H1 (cell line): ENCODE data around the gene OTUD4. TPM values are rescaled to one million over a fixed set of nuclear protein-coding genes. Genes with fewer than 3 reads are reported as not detected.

Source experiments
- CTCF ChIA-PET: fragments of 300-600 bp; sonication (Branson Sonifier 250); formaldehyde crosslinking; loops from one replicate; lab custom pipeline; 2021; ENCODE audit not compliant: partially characterized antibody; lab: Charles Lee
- POLR2A ChIA-PET: fragments of 300-600 bp; sonication (Branson Sonifier 250); formaldehyde crosslinking; loops from one replicate; lab custom pipeline; 2021; ENCODE audit warnings: inconsistent platforms; ENCODE audit not compliant: partially characterized antibody; lab: Charles Lee
- DNase-seq, 2 experiments: peaks; one replicate each; pipeline versions ENCODE4 v3.0.0 to v3.0.0-alpha.2; 2010 to 2022; ENCODE audit warnings: low spot score in 2 of 2, low read depth in 1 of 2, mixed read lengths in 1 of 2
- FAIRE-seq: peaks from 2 replicates; lab custom pipeline; 2011; peaks lifted over from hg19 to GRCh38; lab: Jason Lieb, UNC
- H2AFZ ChIP-seq: 2 replicates; pipeline ENCODE4 v1.8.1; 2012; ENCODE audit warnings: low read length, inconsistent platforms
- H2AK5ac ChIP-seq: 2 replicates; pipeline ENCODE4 v1.6.1; 2013; ENCODE audit warnings: low read depth, low read length
- H2BK120ac ChIP-seq: replicated peaks from 2 replicates; pipeline ENCODE3; 2013; ENCODE audit warnings: low read depth, low read length, inconsistent platforms
- H2BK12ac ChIP-seq: 2 replicates; pipeline ENCODE4 v1.6.1; 2013; ENCODE audit warnings: low read depth, low read length
- H2BK15ac ChIP-seq: 2 replicates; pipeline ENCODE4 v1.6.1; 2013; ENCODE audit warnings: low read length
- H2BK20ac ChIP-seq: 2 replicates; pipeline ENCODE4 v1.6.1; 2013; ENCODE audit warnings: low read length
- H2BK5ac ChIP-seq: 2 replicates; pipeline ENCODE4 v1.6.1; 2013; ENCODE audit warnings: low read depth, low read length
- H3K14ac ChIP-seq: 2 replicates; pipeline ENCODE4 v1.6.1; 2013; ENCODE audit warnings: inconsistent platforms; ENCODE audit not compliant: insufficient read length
- H3K18ac ChIP-seq: 2 replicates; pipeline ENCODE4 v1.6.1; 2013; ENCODE audit warnings: low read length; ENCODE audit errors: extremely low read depth
- H3K23ac ChIP-seq: 2 replicates; pipeline ENCODE4 v1.6.1; 2013; ENCODE audit warnings: inconsistent platforms; ENCODE audit not compliant: insufficient read length
- H3K23me2 ChIP-seq: 2 replicates; pipeline ENCODE4 v1.6.1; 2013; ENCODE audit warnings: low read depth, low read length
- H3K27ac ChIP-seq: 2 replicates; pipeline ENCODE4 v1.6.1; 2011; ENCODE audit warnings: low read depth, low read length, inconsistent platforms
- H3K27me3 ChIP-seq, 4 experiments: replicated peaks in 1 of 4; 1 replicate in 1 of 4; 2 replicates in 3 of 4; pipeline versions ENCODE4 v1.6.1 to v1.8.1; 2011 to 2013; ENCODE audit warnings: low read length in 3 of 4, mild to moderate bottlenecking in 3 of 4, inconsistent platforms in 2 of 4, mixed read lengths in 2 of 4, moderate library complexity in 1 of 4; ENCODE audit not compliant: control insufficient read depth in 3 of 4, insufficient read depth in 3 of 4; ENCODE audit errors: extremely low read depth in 1 of 4
- H3K36me3 ChIP-seq, 4 experiments: 2 replicates each; pipeline versions ENCODE4 v1.6.1 to v1.8.1; 2011 to 2013; ENCODE audit warnings: mild to moderate bottlenecking in 4 of 4, low read length in 3 of 4, moderate library complexity in 2 of 4, control low read depth in 1 of 4, inconsistent platforms in 1 of 4; ENCODE audit not compliant: insufficient read depth in 4 of 4, control insufficient read depth in 2 of 4
- H3K4ac ChIP-seq: replicated peaks from 2 replicates; pipeline ENCODE3; 2013; ENCODE audit warnings: low read length, low read depth, mixed read lengths, inconsistent platforms; ENCODE audit not compliant: insufficient read length
- H3K4me1 ChIP-seq, 4 experiments: replicated peaks in 1 of 4; 1 replicate in 1 of 4; 2 replicates in 3 of 4; pipeline versions ENCODE4 v1.6.1 to v1.8.1; 2011 to 2013; ENCODE audit warnings: low read length in 3 of 4, inconsistent platforms in 2 of 4, mixed read lengths in 1 of 4; ENCODE audit not compliant: insufficient read depth in 4 of 4, control insufficient read depth in 3 of 4
- H3K4me2 ChIP-seq, 2 experiments: 2 replicates each; pipeline versions ENCODE4 v1.6.1 to v1.8.1; 2011 to 2013; ENCODE audit warnings: low read depth in 2 of 2, low read length in 2 of 2, control low read depth in 1 of 2, inconsistent platforms in 1 of 2, mild to moderate bottlenecking in 1 of 2; ENCODE audit not compliant: insufficient read depth in 1 of 2
- H3K4me3 ChIP-seq, 4 experiments: fragments of 200-600, 300-600 bp in 1 of 4; sonication (generic), shearing (Covaris generic), sonication (Bioruptor Twin) in 1 of 4; 2 replicates each; pipeline versions ENCODE4 v1.5.1 to v1.8.1; 2011 to 2016; ENCODE audit warnings: low read length in 4 of 4, low read depth in 3 of 4, control low read depth in 2 of 4, inconsistent platforms in 2 of 4, mild to moderate bottlenecking in 2 of 4, mixed read lengths in 1 of 4, moderate library complexity in 1 of 4; ENCODE audit not compliant: insufficient read depth in 2 of 4; ENCODE audit errors: extremely low read depth in 1 of 4
- H3K56ac ChIP-seq: replicated peaks from 2 replicates; pipeline ENCODE3; 2013; ENCODE audit warnings: low read depth, mild to moderate bottlenecking, mixed read lengths, low read length, inconsistent platforms; ENCODE audit not compliant: insufficient read length
- H3K79me1 ChIP-seq: 2 replicates; pipeline ENCODE4 v1.6.1; 2013; ENCODE audit warnings: low read depth, low read length, control low read depth
- H3K79me2 ChIP-seq, 2 experiments: 2 replicates each; pipeline versions ENCODE4 v1.6.1 to v1.8.1; 2012 to 2013; ENCODE audit warnings: low read length in 2 of 2, mild to moderate bottlenecking in 2 of 2, inconsistent platforms in 1 of 2; ENCODE audit not compliant: insufficient read depth in 2 of 2, control insufficient read depth in 1 of 2
- H3K9ac ChIP-seq, 4 experiments: replicated peaks in 1 of 4; 1 replicate in 1 of 4; 2 replicates in 3 of 4; pipeline versions ENCODE4 v1.6.1 to v1.8.1; 2011 to 2013; ENCODE audit warnings: low read depth in 3 of 4, low read length in 3 of 4, control low read depth in 2 of 4, mild to moderate bottlenecking in 2 of 4, moderate library complexity in 2 of 4, inconsistent platforms in 1 of 4; ENCODE audit errors: extremely low read depth in 1 of 4
- H3K9me3 ChIP-seq, 2 experiments: 2 replicates each; pipeline versions ENCODE4 v1.6.1 to v1.8.1; 2012 to 2013; ENCODE audit warnings: mild to moderate bottlenecking in 2 of 2, moderate library complexity in 2 of 2, control low read depth in 1 of 2, inconsistent platforms in 1 of 2, low read depth in 1 of 2, low read length in 1 of 2, mixed read lengths in 1 of 2; ENCODE audit not compliant: insufficient read depth in 2 of 2
- H4K20me1 ChIP-seq, 2 experiments: replicated peaks in 1 of 2; 2 replicates each; pipeline versions ENCODE3 to v1.8.1; 2011 to 2013; ENCODE audit warnings: inconsistent platforms in 2 of 2, low read length in 2 of 2, mild to moderate bottlenecking in 1 of 2; ENCODE audit not compliant: insufficient read depth in 2 of 2, control insufficient read depth in 1 of 2
- H4K5ac ChIP-seq: 2 replicates; pipeline ENCODE4 v1.6.1; 2013; ENCODE audit warnings: low read length, low read depth, mixed read lengths, inconsistent platforms; ENCODE audit not compliant: insufficient read length
- H4K8ac ChIP-seq: 2 replicates; pipeline ENCODE4 v1.8.0; 2013; ENCODE audit warnings: mild to moderate bottlenecking, moderate library complexity, low read length, inconsistent platforms; ENCODE audit not compliant: insufficient read depth; ENCODE audit errors: extremely low read depth
- H4K91ac ChIP-seq: replicated peaks from 2 replicates; pipeline ENCODE3; 2013; ENCODE audit warnings: low read length, mixed read lengths, inconsistent platforms; ENCODE audit not compliant: insufficient read length
- CBX5 ChIP-seq: fragments of 300-800, 300-1000 bp; sonication (generic); IDR thresholded peaks from 2 replicates; pipeline ENCODE4 v1.7.1; 2016; ENCODE audit warnings: antibody characterized with exemption, low read length, low read depth
- CBX8 ChIP-seq: fragments of 300-800, 300-1000 bp; sonication (generic); IDR thresholded peaks from 2 replicates; pipeline ENCODE4 v1.7.1; 2016; ENCODE audit warnings: low read depth, low read length, borderline replicate concordance
- EP300 ChIP-seq, 2 experiments: IDR thresholded peaks; 1 replicate in 1 of 2; 2 replicates in 1 of 2; pipeline ENCODE4 v1.6.1; 2011 to 2012; ENCODE audit warnings: low read depth in 2 of 2, low read length in 2 of 2, mild to moderate bottlenecking in 2 of 2, borderline replicate concordance in 1 of 2, inconsistent platforms in 1 of 2, moderate library complexity in 1 of 2
- KDM4A ChIP-seq: IDR thresholded peaks from one replicate; pipeline ENCODE4 v1.7.1; 2012; ENCODE audit warnings: low read depth, mild to moderate bottlenecking, moderate library complexity, low read length, inconsistent platforms; ENCODE audit not compliant: severe bottlenecking
- POLR2A ChIP-seq, 2 experiments: IDR thresholded peaks; 1 replicate in 1 of 2; 2 replicates in 1 of 2; pipeline ENCODE4 v1.6.1; 2011; ENCODE audit warnings: low read depth in 2 of 2, low read length in 2 of 2, mild to moderate bottlenecking in 2 of 2; ENCODE audit errors: control extremely low read depth in 1 of 2
- POLR2AphosphoS5 ChIP-seq: IDR thresholded peaks from 2 replicates; pipeline ENCODE4 v1.6.1; 2011; ENCODE audit warnings: low read depth, low read length
- RBBP5 ChIP-seq: IDR thresholded peaks from 2 replicates; pipeline ENCODE4 v1.7.1; 2012; ENCODE audit warnings: low read depth, mild to moderate bottlenecking, inconsistent platforms, low read length, moderate library complexity, borderline replicate concordance
- SIRT6 ChIP-seq: IDR thresholded peaks from one replicate; pipeline ENCODE4 v1.7.1; 2012; ENCODE audit warnings: low read length, inconsistent platforms
- SIX5 ChIP-seq: IDR thresholded peaks from 2 replicates; pipeline ENCODE4 v1.6.1; 2011; ENCODE audit warnings: mild to moderate bottlenecking, low read depth, low read length
- SP4 ChIP-seq: IDR thresholded peaks from 2 replicates; pipeline ENCODE4 v1.6.1; 2012; ENCODE audit warnings: low read length, inconsistent platforms
- SUZ12 ChIP-seq: fragments of 200-600 bp; sonication (generic); IDR thresholded peaks from 2 replicates; pipeline ENCODE4 v1.6.1; 2012; ENCODE audit warnings: mild to moderate bottlenecking, inconsistent platforms, low read length, moderate library complexity, mixed read lengths
- TAF1 ChIP-seq: IDR thresholded peaks from 2 replicates; pipeline ENCODE4 v1.6.1; 2011; ENCODE audit warnings: mild to moderate bottlenecking, low read depth, low read length
- TBP ChIP-seq: IDR thresholded peaks from 2 replicates; pipeline ENCODE4 v1.6.1; 2011; ENCODE audit warnings: low read depth, low read length, improper control_type of control experiment
- USF2 ChIP-seq: IDR thresholded peaks from 2 replicates; pipeline ENCODE4 v1.6.1; 2011; ENCODE audit warnings: low read length, improper control_type of control experiment
- WGBS, 2 experiments: shearing (Covaris generic) in 1 of 2; methylation state at CpG; one replicate each; pipeline versions ENCODE4 v1.1.6 to v1.1.7; 2013 to 2015; ENCODE audit warnings: low lambda C conversion rate in 2 of 2, mixed read lengths in 2 of 2, inconsistent platforms in 1 of 2, low coverage in 1 of 2, missing lambda C conversion rate in 1 of 2; ENCODE audit not compliant: insufficient replicate concordance in 2 of 2, insufficient coverage in 1 of 2, insufficient read length in 1 of 2; ENCODE audit errors: extremely low coverage in 1 of 2, missing lambda C conversion rate in 1 of 2; 5-methylcytosine and 5-hydroxymethylcytosine counted together
- polyA plus RNA-seq, 7 experiments: library from polyadenylated mRNA; depleted of rRNA in 3 of 7; stranded (reverse) in 5 of 7; unstranded in 2 of 7; fragments of >200 nt in 5 of 7; fragments of 200-250 nt in 2 of 7; gene quantifications; 1 replicate in 5 of 7; 2 replicates in 1 of 7; 4 replicates in 1 of 7; pipeline versions ENCODE4 v1.2.1 to v1.2.3, GENCODE V29; 2011 to 2013; ENCODE audit warnings: missing spikeins in 2 of 7, mixed read lengths in 2 of 7
- total RNA-seq: library from RNA; stranded (reverse); fragmentation: NEBNext Ultra II Directional; extraction: Animal tissue kit (Norgen Biotek cat#: 25700); gene quantifications from 2 replicates; pipeline ENCODE4 v1.2.1, GENCODE V29; 2021

The OTUD4 gene
- total and polyA plus RNA-seq, 2 of the 8 experiments (the other 6 are each of a cell fraction or from before 2014, with no cell fraction given) = 17.4 to 57.0 TPM

GRCh38 chr4:145171911-145172310 lies 8.5 kb downstream of the OTUD4 start:
- H3K79me1 ChIP-seq = peaks cover 4% of the 10 kb centered on the region
- no peak overlapping the region for H4K5ac ChIP-seq
- peaks cover 5 to 7% of the 10 kb centered on the region in 2 experiments for H4K20me1 ChIP-seq
- no peak overlapping the region for H2AK5ac ChIP-seq
- no peak overlapping the region for H3K23ac ChIP-seq
- H3K4ac ChIP-seq = no peak overlapping the region
- no peak overlapping the region for H3K18ac ChIP-seq
- H3K9me3 ChIP-seq = no peaks in the 10 kb centered on the region
- H2BK120ac ChIP-seq = no peak overlapping the region
- DNase-seq = no peak
- CTCF ChIA-PET = no interaction called here
- H4K91ac ChIP-seq = no peak overlapping the region
- H3K4me1 ChIP-seq = no peaks in the 10 kb centered on the region
- H3K79me2 ChIP-seq = peaks cover 8 to 72% of the 10 kb centered on the region in 2 experiments
- no peak overlapping the region for H4K8ac ChIP-seq
- H3K23me2 ChIP-seq = no peaks in the 10 kb centered on the region
- H3K4me2 ChIP-seq = no peak overlapping the region
- H3K4me3 ChIP-seq = no peak overlapping the region
- no peaks in the 10 kb centered on the region for H3K27me3 ChIP-seq
- H2BK12ac ChIP-seq = no peak overlapping the region
- no peak overlapping the region for H3K14ac ChIP-seq
- H3K56ac ChIP-seq = no peak overlapping the region
- no peak overlapping the region for H2BK15ac ChIP-seq
- no peak overlapping the region for H2AFZ ChIP-seq
- peaks cover 0 to 44% (median 9%) of the 10 kb centered on the region in 4 experiments; a peak in 5 of 8 replicates for H3K36me3 ChIP-seq
- H2BK5ac ChIP-seq = no peak overlapping the region
- FAIRE-seq = no peak
- WGBS, 2 experiments = 87% methylated on average over 1 of the region's 1 CpG; no CpG with 5 or more reads in 1 of the 2 experiments
- H3K27ac ChIP-seq = no peak overlapping the region
- no peak overlapping the region for H2BK20ac ChIP-seq
- H3K9ac ChIP-seq = no peak overlapping the region
- POLR2A ChIA-PET = no interaction called here
- TF ChIP-seq POLR2A (IDR thresholded peaks at IDR 0.05; ENCODE audit: control extremely low read depth in 1 of 2, low read depth in 2 of 2, low read length in 2 of 2) (no peak), TAF1 (no peak), SIRT6 (no peak), KDM4A (no peak), SP4 (no peak), CBX8 (no peak), CBX5 (no peak), SIX5 (no peak), SUZ12 (no peak), EP300 (IDR thresholded peaks at IDR 0.05; ENCODE audit: borderline replicate concordance in 1 of 2, low read depth in 2 of 2, low read length in 2 of 2) (no peak), RBBP5 (no peak), USF2 (no peak), TBP (no peak), POLR2AphosphoS5 (no peak)
